Right atrium auricular region (tissue), 2 donors: ENCODE data around the gene EYA2. TPM values are rescaled to one million over a fixed set of nuclear protein-coding genes. Genes with fewer than 3 reads are reported as not detected.

ENCODE experiments used
- DNase-seq: peaks from one replicate; pipeline ENCODE4 v3.0.0-alpha.2; 2019; ENCODE audit warnings: low spot score
- H3K27ac ChIP-seq, 2 donors: fragments of 200-600 bp; sonication (generic); 1 replicate in 1 of 2; 2 replicates in 1 of 2; pipeline ENCODE4 v1.5.1; 2016 to 2019
- H3K27me3 ChIP-seq, 2 donors: fragments of 200-600 bp; sonication (generic); one replicate each; pipeline versions ENCODE4 v1.5.1 to v1.6.0; 2017 to 2019
- H3K36me3 ChIP-seq: fragments of 200-600 bp; sonication (generic); one replicate; pipeline ENCODE4 v1.5.1; 2016
- H3K4me1 ChIP-seq, 2 donors: fragments of 200-600 bp; sonication (generic); one replicate each; pipeline versions ENCODE4 v1.5.1 to v1.6.0; 2017 to 2019
- H3K4me3 ChIP-seq, 2 donors: fragments of 200-600 bp; sonication (generic); 1 replicate in 1 of 2; 2 replicates in 1 of 2; pipeline ENCODE4 v1.5.1; 2017 to 2019; ENCODE audit warnings: mild to moderate bottlenecking in 1 of 2, moderate library complexity in 1 of 2
- H3K9me3 ChIP-seq, 2 donors: fragments of 200-600 bp; sonication (generic); one replicate each; pipeline ENCODE4 v1.5.1; 2019
- CTCF ChIP-seq, 2 donors: fragments of 200-600 bp; sonication (generic); IDR thresholded peaks; one replicate each; pipeline ENCODE4 v1.5.1; 2019; ENCODE audit warnings: antibody characterized with exemption in 2 of 2
- total RNA-seq, 2 donors: library from RNA; depleted of rRNA; stranded (reverse); fragments of >200 nt; gene quantifications; one replicate each; pipeline ENCODE4 v1.1.0, GENCODE V29; 2016

EYA2 gene
- total RNA-seq, 2 donors from 2014 or later = 0.30 to 2.6 TPM

GRCh38 chr20:47011984-47012383 is 117.3 kb downstream of the EYA2 start:
- Histone ChIP-seq H3K27me3 (no peaks in the 10 kb centered on the region), H3K9me3 (no peaks in the 10 kb centered on the region), H3K36me3 (no peaks in the 10 kb centered on the region), H3K27ac (no peak overlapping the region), H3K4me1 (no peaks in the 10 kb centered on the region), H3K4me3 (no peak overlapping the region)
- TF ChIP-seq CTCF (IDR thresholded peaks at IDR 0.05) = no peak
- DNase-seq = no peak

DNA sequence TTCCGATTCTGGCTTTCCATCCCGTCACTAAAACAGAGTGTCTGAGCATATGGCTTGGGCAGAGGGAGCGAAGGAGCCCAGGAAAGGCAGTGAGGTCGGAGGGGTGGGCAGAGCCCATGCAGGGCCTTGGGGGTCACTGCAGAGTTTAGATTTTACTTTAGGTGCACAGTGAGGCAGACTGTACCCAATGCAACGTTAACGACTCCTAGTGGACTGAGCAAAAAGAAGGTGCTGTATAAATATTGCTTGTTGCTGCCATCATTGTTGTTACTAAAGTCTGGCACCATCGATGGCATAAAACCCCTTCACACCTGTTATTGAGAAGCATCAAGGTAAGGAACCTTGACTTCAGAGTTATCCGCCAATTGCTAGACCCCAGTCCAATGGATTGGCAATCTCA is 119.0 kb downstream of the EYA2 start:
- no peak for DNase-seq
- no peak for TF ChIP-seq CTCF (IDR thresholded peaks at IDR 0.05)
- H3K4me1 ChIP-seq = no peaks in the 10 kb centered on the region
- no peak overlapping the region for H3K4me3 ChIP-seq
- H3K27me3 ChIP-seq = no peaks in the 10 kb centered on the region
- H3K9me3 ChIP-seq = no peaks in the 10 kb centered on the region
- no peaks in the 10 kb centered on the region for H3K36me3 ChIP-seq
- H3K27ac ChIP-seq = no peak overlapping the region

DNA sequence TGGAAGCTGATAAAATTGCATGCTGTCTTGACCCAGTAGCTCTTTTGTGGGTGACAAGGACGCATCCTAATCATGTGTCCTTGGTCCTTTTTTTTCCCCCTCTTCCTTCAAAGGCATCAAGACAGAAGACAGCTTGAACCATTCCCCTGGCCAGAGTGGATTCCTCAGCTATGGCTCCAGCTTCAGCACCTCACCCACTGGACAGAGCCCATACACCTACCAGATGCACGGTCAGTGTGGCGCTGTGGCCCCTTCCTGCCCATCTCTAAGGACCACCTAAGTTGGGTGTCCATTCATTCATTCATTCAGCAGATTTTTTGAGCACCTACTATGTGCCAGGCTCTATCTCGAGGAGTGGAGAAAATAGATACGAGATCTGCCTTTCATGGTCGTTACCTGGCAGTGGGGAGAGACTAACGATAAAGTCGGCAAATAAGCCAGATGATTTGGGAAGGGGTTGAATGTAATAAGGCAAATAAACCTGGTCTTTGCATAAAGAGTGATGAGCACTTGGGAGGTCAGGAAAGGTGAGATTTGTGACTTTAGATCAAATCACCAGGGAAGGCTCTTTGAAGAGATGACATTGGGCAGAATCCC is 121.5 kb downstream of the EYA2 start:
- H3K4me3 ChIP-seq = no peak overlapping the region
- no peaks in the 10 kb centered on the region for H3K9me3 ChIP-seq
- TF ChIP-seq CTCF (IDR thresholded peaks at IDR 0.05) = no peak
- H3K4me1 ChIP-seq = no peaks in the 10 kb centered on the region
- no peak for DNase-seq
- H3K27ac ChIP-seq = no peak overlapping the region
- no peaks in the 10 kb centered on the region for H3K36me3 ChIP-seq
- no peaks in the 10 kb centered on the region for H3K27me3 ChIP-seq

- no peak for TF ChIP-seq CTCF (IDR thresholded peaks at IDR 0.05)
- no peaks in the 10 kb centered on the region for H3K36me3 ChIP-seq
- H3K4me3 ChIP-seq = no peak overlapping the region
- H3K9me3 ChIP-seq = no peaks in the 10 kb centered on the region
- no peaks in the 10 kb centered on the region for H3K4me1 ChIP-seq
- DNase-seq = no peak
- no peaks in the 10 kb centered on the region for H3K27me3 ChIP-seq
- H3K27ac ChIP-seq = no peak overlapping the region
Measured at GRCh38 chr20:47018381-47018780, 123.7 kb downstream of the EYA2 start.

GRCh38 chr20:47019121-47019824 is 124.6 kb downstream of the EYA2 start:
- DNase-seq = no peak

More at GRCh38 chr20:47019121-47019824, 124.6 kb downstream of the EYA2 start:
- TF ChIP-seq CTCF (IDR thresholded peaks at IDR 0.05) = no peak
- Histone ChIP-seq H3K9me3 (no peaks in the 10 kb centered on the region), H3K27me3 (no peaks in the 10 kb centered on the region), H3K4me3 (no peak overlapping the region), H3K4me1 (no peaks in the 10 kb centered on the region), H3K27ac (no peak overlapping the region), H3K36me3 (no peaks in the 10 kb centered on the region)
